B cell (primary cell): ENCODE data around the gene AMDHD2.

Experiments used
- EZH2 ChIP-seq: IDR thresholded peaks from 2 replicates; pipeline ENCODE4 v1.6.1; 2012; ENCODE audit warnings: borderline replicate concordance, low read depth, mild to moderate bottlenecking, moderate library complexity, low read length; ENCODE audit not compliant: insufficient read depth, poor library complexity, severe bottlenecking
- TF ChIP-seq, protein P1 (sequence below): fragments of 200-600 bp; IDR thresholded peaks from one replicate; pipeline ENCODE4 v1.8.0; 2022; ENCODE audit warnings: antibody characterized with exemption, mild to moderate bottlenecking

DNA sequence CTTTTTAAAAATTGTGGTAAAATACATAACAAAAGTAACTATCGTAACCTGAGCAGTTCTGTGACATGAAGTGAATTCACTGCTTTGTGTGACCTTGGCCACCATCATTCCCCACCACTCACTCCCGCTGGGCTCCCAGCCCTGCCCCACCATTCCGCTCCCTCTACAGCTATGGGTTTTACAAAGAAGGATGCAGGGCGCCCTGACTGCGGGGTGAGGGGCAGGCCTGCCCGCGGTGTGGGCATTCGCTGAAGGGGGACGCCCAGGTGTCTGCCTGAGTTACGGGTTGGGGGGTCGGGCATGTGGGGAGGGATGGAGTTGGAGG, 11.2 kb downstream of the AMDHD2 start, which contains the start of gene CEMP1:
- TF ChIP-seq, protein P1, sequence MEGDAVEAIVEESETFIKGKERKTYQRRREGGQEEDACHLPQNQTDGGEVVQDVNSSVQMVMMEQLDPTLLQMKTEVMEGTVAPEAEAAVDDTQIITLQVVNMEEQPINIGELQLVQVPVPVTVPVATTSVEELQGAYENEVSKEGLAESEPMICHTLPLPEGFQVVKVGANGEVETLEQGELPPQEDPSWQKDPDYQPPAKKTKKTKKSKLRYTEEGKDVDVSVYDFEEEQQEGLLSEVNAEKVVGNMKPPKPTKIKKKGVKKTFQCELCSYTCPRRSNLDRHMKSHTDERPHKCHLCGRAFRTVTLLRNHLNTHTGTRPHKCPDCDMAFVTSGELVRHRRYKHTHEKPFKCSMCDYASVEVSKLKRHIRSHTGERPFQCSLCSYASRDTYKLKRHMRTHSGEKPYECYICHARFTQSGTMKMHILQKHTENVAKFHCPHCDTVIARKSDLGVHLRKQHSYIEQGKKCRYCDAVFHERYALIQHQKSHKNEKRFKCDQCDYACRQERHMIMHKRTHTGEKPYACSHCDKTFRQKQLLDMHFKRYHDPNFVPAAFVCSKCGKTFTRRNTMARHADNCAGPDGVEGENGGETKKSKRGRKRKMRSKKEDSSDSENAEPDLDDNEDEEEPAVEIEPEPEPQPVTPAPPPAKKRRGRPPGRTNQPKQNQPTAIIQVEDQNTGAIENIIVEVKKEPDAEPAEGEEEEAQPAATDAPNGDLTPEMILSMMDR, result no peak
- no peak for TF ChIP-seq EZH2
